GM21723 (cell line): ENCODE measurements around the gene TMEM120B.
A peak's percentile ranks its signal among the peaks of the same experiment; 100 is the strongest.
"Not testable (repeated sequence)": the region's sequence is repeated elsewhere in the genome, so short reads cannot be mapped to it uniquely, and the experiment has no call there.

Experiments used
- ATAC-seq: cut with Tn5 transposase; IDR thresholded peaks from one replicate; pipeline ENCODE4 v1.9.1; 2021; ENCODE audit warnings: mild to moderate bottlenecking, moderate library complexity; ENCODE audit not compliant: unreplicated experiment

TMEM120B gene

DNA sequence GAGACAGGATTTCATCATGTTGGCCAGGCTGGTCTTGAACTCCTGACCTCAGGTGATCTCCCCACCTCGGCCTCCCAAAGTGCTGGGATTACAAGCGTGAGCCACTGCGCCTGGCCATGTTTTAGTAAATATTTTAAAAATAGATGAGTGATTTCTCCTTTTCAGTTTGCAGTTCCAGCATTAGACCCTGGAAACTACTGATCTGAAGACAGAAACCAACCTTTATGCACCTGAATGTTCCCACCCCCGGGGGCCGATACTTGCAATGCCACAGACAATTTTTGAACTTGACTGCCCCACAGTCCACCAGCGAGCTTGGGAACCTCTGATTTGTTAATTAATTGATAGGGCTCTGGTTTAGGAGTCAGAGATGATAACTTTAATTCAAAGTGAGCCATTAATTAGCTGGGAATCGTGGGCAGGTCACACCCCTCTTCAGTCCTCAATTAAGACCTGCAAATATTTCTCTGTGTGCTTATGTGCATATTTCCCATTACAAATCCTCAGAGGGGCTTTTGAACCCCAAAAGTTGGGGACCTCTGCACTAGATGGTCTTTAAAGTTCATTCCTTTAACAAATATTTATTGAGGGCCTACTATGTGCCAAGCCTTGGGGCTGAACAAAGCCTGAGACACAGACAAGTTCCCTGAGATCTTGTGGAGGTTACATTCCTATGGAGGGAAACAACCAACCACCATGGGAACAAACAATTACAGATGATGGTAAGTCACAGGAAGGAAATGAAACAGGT is 4.1 kb upstream of the TMEM120B start:
- ATAC-seq: no peak

DNA sequence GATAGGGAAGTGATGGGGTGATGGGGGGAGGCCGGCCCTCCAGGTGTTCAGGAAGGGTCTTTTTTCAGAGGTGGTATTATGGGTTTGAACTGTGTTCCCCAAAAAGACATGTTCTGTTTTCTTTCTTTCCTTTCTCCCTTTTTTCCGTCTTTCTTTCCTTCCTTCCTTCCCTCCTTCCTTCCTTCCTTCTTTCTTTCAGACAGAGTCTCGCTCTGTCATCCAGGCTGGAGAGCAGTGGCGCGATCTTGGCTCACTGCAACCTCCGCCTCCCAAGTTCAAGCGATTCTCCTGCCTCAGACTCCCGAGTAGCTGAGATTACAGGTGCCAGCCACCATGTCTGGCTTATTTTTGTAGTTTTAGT is 3.5 kb upstream of the TMEM120B start:
- ATAC-seq: not testable (repeated sequence)

GRCh38 chr12:121709478-121709961 is 3.0 kb upstream of the TMEM120B start:
- no peak for ATAC-seq

GRCh38 chr12:121711361-121712189 is 977 bp upstream of the TMEM120B start:
- no peak for ATAC-seq

DNA sequence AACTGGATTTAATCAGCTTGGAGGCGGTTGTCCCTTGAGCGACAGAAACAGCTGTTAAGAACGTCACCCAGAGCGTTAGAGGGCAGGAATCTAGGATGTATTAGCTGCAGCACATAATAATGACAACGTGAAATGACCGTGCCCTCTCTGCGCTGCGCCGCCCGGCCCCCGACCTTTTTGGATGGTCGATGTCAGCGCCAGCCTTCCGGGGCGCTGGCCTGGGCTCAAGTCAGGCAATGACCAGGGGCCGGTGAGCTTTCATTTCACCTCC is 427 bp upstream of the TMEM120B start:
- peak; percentile 34 for ATAC-seq

DNA sequence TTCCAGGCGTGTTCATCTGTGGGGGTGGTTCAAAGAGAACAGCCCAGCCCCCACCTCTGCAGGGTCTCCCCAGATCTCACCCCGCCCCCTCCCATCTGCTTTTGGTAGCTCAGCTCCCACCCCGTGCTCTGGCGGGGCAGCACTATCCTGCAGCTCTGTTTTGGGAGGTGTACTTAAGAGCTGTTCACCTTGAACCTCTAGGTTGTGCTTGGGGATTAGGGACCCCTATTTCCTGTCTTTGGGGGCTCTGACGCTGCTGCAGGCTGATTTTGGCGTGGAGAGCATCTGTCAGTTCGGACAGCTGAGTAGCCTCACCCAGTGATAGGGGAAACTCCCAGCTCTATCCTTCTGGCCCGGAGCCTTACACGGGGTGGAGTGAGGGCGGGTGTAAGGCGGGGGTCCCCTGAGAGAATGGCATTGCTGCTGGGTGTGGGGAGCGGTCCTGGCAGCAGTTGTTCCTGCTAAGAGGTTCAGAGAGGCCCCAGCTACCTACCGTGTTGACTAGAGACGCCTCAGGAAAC is 765 bp downstream of the TMEM120B start:
- ATAC-seq: peak; percentile 12

- ATAC-seq: no peak
These were observed 1.2 kb downstream of the TMEM120B start for GRCh38 chr12:121713793-121714192.

- ATAC-seq: not testable (repeated sequence)
These were observed 2.5 kb downstream of the TMEM120B start for GRCh38 chr12:121715055-121715454.

- ATAC-seq: no peak
These were observed 3.4 kb downstream of the TMEM120B start for GRCh38 chr12:121715862-121716435.

DNA sequence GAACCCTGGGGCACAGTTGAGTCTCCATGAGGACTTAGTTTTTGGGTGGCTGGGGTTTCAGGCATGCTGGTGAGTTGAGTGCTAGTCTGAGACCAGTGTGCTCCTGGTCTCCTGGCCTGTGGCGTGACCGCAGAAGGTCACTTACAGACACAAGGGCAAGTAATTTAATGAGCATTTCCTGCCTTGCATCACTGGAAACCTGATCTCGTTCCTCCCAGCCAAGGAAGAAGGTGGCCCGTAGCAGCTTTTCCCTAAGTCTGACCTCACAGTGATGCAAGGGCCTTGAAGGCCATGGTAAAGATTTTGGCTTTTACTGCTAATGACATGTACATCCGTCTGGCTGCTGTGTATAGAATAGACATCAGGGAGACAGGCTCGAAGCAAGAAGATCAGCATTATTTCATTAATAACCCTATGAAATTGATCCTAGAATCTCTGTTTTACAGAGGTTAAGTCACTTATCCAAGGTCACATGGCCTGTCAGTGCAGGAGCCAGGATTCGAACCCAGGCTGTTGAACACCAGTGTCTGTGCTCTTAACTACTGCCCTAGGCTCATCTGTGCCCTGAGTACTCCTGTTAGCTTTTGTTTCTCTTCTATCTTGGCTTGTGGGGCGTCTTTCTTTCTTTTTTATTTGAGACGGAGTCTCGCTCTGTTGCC is 4.6 kb downstream of the TMEM120B start:
- no peak for ATAC-seq

GRCh38 chr12:121718653-121719239 is 6.2 kb downstream of the TMEM120B start:
- ATAC-seq: no peak

DNA sequence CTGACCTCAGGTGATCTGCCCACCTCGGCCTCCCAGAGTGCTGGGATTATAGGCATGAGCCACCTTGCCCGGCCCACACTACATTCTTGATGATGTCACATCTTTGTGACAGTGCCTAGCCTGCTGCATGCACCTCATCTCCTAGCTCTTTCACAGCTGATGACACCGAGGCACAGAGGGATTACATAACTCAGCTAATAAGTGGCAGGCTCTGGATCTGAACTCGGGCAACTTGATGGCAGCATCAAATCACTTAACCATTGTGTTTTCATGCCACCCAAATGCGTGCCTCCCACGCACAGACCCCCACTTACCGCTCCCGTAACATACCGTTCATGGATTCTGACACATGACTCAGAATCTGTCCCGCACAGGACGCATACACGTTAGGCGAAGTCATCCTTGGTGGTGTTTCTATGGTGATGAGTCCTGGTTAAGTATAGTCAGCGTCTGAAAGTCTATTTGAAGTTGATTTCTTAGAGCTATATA is 7.4 kb downstream of the TMEM120B start:
- ATAC-seq: no peak

GRCh38 chr12:121720762-121721161 is 8.2 kb downstream of the TMEM120B start:
- no peak for ATAC-seq

DNA sequence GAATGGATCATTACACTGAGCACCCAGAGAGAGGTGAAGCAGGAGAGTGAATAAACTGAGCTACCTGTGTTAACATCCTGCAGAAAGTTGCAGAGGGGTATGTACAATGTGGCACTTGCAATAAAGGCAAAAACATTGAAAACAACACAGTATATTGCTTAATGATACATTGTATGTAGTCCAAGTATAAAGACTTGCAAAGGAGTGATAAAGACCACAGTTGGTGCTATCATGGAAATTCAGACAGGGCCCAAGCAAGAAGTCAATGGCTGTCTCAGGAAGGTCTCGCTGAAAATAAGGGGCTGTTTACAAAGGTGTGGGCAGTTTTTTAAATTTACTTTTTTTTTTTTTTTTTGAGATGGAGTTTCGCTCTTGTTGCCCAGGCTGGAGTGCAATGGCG is 10.0 kb downstream of the TMEM120B start:
- ATAC-seq: no peak

- no peak for ATAC-seq
These were observed 10.6 kb downstream of the TMEM120B start for GRCh38 chr12:121723200-121723599.

GRCh38 chr12:121724925-121725324 is 12.4 kb downstream of the TMEM120B start:
- no peak for ATAC-seq

DNA sequence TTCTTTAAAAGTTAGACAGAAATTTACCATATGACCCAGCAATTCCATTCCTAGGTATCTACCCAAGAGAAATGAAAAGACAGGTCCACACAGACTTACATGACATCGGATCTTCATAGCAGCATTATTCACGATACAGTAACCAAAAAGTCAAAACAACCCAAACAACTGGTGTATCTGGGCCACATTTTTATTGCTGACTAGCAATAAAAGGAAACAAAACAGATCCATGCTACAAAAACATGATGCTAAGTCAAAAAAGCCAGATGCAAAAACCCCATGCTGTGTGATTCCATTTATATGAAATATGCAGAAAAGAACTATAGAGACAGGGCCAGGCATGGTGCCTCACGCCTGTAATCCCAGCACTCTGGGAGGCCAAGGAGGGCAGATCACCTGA is 12.9 kb downstream of the TMEM120B start:
- ATAC-seq: no peak

DNA sequence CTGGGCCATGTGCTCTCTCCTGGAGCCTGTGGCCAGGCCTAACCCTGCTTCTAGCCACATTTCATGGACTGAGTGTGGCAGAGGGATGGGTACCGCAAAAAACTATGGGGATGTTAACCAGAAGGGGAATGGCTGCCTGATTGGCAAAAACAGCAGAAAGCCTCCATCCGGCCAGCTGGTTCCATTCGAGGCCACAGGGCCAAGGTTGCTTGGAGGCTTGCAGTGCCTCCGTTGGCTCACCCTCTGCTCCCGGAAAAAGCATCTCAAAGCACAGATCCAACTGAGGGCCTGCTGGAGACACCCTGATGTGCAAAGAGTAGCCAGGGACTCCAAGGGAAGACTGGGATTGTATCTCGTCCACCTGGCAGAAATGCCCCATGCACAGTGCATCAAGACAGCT is 16.5 kb downstream of the TMEM120B start:
- ATAC-seq: no peak

DNA sequence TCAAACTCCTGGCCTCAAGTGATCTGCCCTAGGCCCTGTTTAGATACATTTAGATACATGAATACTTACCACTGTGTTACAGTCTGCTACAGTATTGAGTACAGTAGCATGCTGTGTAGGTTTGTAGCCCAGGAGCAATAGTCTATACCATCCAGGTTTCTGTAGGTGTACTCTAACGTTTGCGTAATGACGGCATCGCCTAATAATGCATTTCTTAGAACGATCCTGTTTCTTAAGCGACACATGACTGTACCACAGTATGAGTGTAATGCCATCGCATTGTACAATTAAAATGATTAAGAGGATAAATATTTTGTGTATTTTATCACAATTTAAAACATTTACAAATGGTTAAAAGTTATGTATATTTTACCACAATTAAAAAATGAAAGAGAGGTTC is 18.9 kb downstream of the TMEM120B start:
- no peak for ATAC-seq

DNA sequence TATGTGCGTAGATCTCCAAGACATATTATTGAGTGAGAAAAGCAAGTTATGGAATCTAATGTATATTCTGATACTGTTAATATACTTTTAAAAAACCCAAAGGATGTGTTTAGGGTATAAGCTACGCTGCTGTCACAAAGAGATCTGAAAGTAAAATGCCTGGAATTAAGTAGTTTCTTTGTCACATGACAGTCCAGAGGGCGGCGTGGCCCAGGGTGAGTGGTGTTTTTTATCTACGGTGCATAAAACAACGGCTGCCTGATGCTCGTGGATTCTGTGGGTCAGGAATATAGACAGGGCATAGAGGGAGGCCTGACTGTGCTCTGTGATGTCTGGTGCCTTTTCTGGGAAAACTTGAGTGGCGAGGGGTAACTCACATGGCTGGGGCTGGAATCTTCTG is 21.3 kb downstream of the TMEM120B start:
- no peak for ATAC-seq
